ENCODE data around the gene CMTM2. TPM values are rescaled to one million over a fixed set of nuclear protein-coding genes. Genes with fewer than 3 reads are reported as not detected.

CMTM2 gene
- total and polyA plus RNA-seq, 9 of the 15 experiments (the other 6 are each of a cell fraction or from before 2014, with no cell fraction given), result not detected

DNA sequence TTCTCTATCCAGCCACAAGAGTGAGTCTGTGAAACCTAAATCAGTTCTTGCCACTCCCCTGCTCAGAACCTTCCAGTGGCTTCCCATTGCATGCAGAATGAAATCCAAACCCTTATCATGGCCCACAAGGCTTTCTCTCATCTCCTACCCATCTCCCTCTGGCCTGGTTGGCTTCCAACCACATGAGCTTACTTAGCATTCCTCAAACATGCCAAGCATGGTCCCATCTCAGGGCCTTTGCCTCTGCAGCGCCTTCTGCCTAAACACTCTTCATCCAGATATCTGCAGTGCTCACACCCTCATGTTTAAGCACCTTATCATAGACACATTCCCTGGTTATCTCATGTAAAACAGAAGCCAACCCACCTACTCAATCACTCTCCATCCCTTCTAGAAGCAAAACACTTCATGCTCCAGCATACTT, 44.9 kb upstream of the CMTM2 start (continued):
- TF ChIP-seq, protein P1, sequence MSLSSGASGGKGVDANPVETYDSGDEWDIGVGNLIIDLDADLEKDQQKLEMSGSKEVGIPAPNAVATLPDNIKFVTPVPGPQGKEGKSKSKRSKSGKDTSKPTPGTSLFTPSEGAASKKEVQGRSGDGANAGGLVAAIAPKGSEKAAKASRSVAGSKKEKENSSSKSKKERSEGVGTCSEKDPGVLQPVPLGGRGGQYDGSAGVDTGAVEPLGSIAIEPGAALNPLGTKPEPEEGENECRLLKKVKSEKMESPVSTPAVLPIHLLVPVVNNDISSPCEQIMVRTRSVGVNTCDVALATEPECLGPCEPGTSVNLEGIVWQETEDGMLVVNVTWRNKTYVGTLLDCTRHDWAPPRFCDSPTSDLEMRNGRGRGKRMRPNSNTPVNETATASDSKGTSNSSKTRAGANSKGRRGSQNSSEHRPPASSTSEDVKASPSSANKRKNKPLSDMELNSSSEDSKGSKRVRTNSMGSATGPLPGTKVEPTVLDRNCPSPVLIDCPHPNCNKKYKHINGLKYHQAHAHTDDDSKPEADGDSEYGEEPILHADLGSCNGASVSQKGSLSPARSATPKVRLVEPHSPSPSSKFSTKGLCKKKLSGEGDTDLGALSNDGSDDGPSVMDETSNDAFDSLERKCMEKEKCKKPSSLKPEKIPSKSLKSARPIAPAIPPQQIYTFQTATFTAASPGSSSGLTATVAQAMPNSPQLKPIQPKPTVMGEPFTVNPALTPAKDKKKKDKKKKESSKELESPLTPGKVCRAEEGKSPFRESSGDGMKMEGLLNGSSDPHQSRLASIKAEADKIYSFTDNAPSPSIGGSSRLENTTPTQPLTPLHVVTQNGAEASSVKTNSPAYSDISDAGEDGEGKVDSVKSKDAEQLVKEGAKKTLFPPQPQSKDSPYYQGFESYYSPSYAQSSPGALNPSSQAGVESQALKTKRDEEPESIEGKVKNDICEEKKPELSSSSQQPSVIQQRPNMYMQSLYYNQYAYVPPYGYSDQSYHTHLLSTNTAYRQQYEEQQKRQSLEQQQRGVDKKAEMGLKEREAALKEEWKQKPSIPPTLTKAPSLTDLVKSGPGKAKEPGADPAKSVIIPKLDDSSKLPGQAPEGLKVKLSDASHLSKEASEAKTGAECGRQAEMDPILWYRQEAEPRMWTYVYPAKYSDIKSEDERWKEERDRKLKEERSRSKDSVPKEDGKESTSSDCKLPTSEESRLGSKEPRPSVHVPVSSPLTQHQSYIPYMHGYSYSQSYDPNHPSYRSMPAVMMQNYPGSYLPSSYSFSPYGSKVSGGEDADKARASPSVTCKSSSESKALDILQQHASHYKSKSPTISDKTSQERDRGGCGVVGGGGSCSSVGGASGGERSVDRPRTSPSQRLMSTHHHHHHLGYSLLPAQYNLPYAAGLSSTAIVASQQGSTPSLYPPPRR (CRISPR knock-in tag; IDR thresholded peaks at IDR 0.05; ENCODE audit: borderline replicate concordance), result no peak
- TF ChIP-seq CBX8 (IDR thresholded peaks at IDR 0.05; ENCODE audit: borderline replicate concordance, extremely low read depth, low read depth, low read length, poor library complexity, severe bottlenecking) (no peak), SAFB (IDR thresholded peaks at IDR 0.05; ENCODE audit: borderline replicate concordance, low read depth, low read length) (no peak), SMARCE1 (IDR thresholded peaks at IDR 0.05) (peak; percentile 44; the same call in 1 of the 2 replicates), ZNF444 (CRISPR knock-in tag; IDR thresholded peaks at IDR 0.05) (no peak), ZBTB8A (IDR thresholded peaks at IDR 0.05; ENCODE audit: partially characterized antibody) (no peak), ZNF263 (CRISPR knock-in tag; IDR thresholded peaks at IDR 0.05; ENCODE audit: borderline replicate concordance) (no peak), JUN (IDR thresholded peaks at IDR 0.05; ENCODE audit: borderline replicate concordance, low read depth, low read length) (no peak), JUN (CRISPR knock-in tag; IDR thresholded peaks at IDR 0.05; ENCODE audit: borderline replicate concordance) (no peak), KAT8 (IDR thresholded peaks at IDR 0.05; ENCODE audit: low read depth) (no peak), DMBX1 (CRISPR knock-in tag; IDR thresholded peaks at IDR 0.05; ENCODE audit: borderline replicate concordance) (no peak; the same call in 1 of the 2 replicates), SRSF7 (optimal IDR thresholded peaks at IDR 0.05; ENCODE audit: low read depth, low read length) (no peak), TEAD1 (CRISPR knock-in tag; IDR thresholded peaks at IDR 0.05) (peak; percentile 40 to 72; a peak in 2 of 4 replicates), BCOR (IDR thresholded peaks at IDR 0.05) (no peak), SNRNP70 (optimal IDR thresholded peaks at IDR 0.05; ENCODE audit: low read depth, low read length) (no peak), CBX3 (IDR thresholded peaks at IDR 0.05; ENCODE audit: borderline replicate concordance in 1 of 2, low read length in 2 of 2) (no peak), STAG1 (CRISPR knock-in tag; IDR thresholded peaks at IDR 0.05; ENCODE audit: borderline replicate concordance) (no peak), HNRNPK (IDR thresholded peaks at IDR 0.05; ENCODE audit: low read depth, low read length, poor library complexity, severe bottlenecking) (no peak)
- TF ChIP-seq, protein P2, sequence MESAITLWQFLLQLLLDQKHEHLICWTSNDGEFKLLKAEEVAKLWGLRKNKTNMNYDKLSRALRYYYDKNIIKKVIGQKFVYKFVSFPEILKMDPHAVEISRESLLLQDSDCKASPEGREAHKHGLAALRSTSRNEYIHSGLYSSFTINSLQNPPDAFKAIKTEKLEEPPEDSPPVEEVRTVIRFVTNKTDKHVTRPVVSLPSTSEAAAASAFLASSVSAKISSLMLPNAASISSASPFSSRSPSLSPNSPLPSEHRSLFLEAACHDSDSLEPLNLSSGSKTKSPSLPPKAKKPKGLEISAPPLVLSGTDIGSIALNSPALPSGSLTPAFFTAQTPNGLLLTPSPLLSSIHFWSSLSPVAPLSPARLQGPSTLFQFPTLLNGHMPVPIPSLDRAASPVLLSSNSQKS (CRISPR knock-in tag; IDR thresholded peaks at IDR 0.05), result no peak
- TF ChIP-seq, protein P3, sequence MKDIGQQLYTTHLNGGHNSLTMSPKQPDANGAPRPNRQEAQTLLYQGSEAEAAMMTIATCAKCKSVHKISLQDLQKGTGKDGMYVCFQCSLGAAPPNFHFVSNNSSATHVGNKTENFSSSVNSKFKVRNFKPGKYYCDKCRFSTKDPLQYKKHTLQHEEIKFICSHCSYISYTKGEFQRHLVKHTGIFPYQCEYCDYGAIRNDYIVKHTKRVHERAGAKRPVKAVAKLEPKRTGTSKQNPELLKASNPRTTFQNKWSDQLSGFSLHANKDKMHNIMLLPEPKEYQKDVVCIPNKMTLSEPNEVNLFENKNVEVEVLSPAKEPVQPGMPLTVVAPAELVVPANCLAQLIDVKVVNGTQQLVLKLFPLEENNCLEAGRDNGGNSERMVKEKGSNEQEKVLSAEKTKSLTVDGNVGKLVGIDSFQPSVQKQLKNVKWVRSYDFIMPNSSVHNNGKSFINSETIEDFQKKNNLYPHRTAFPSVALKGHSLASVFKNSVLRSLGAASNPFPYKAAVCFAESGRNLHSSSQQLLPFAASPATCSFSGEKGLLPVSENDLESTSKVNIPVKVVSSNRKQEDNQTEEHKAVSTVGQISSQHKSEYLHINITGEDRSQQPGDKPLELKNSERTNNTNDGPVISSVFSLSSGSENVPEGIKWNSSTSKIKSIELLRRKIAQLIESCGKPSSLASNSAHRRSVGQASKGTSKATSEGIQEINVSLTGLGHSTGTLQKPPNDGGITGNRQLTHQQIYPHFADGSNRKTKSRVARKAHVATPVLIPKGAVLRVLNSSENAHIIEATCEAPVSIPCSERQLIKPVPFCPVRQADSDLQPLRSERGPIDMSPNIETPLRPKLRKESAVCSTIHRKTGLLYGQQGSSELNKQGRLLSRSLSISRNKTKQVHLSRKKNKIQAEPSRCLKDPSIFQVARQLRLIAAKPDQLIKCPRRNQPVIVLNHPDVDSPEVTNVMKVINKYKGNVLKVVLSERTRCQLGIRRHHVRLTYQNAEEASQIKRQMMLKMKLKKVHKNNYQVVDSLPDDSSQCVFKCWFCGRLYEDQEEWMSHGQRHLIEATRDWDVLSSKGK (CRISPR knock-in tag; IDR thresholded peaks at IDR 0.05), result no peak

All from K562 (cell line).